Fibroblast of mammary gland (primary cell): ENCODE results near the gene TGM2.

Experiments used
- DNase-seq: peaks from one replicate; pipeline ENCODE4 v3.0.0-alpha.2; 2010; ENCODE audit warnings: low read depth
- H3K4me3 ChIP-seq: 2 replicates; pipeline ENCODE4 v1.5.1; 2011; ENCODE audit warnings: low read depth, mild to moderate bottlenecking, low read length, moderate library complexity; ENCODE audit not compliant: control insufficient read depth
- TF ChIP-seq, protein P1 (sequence below): conservative IDR thresholded peaks from 2 replicates; pipeline ENCODE4 v1.5.1; 2011; ENCODE audit warnings: low read depth, low read length, inconsistent platforms; ENCODE audit not compliant: control insufficient read depth, insufficient read depth

TGM2 gene

DNA sequence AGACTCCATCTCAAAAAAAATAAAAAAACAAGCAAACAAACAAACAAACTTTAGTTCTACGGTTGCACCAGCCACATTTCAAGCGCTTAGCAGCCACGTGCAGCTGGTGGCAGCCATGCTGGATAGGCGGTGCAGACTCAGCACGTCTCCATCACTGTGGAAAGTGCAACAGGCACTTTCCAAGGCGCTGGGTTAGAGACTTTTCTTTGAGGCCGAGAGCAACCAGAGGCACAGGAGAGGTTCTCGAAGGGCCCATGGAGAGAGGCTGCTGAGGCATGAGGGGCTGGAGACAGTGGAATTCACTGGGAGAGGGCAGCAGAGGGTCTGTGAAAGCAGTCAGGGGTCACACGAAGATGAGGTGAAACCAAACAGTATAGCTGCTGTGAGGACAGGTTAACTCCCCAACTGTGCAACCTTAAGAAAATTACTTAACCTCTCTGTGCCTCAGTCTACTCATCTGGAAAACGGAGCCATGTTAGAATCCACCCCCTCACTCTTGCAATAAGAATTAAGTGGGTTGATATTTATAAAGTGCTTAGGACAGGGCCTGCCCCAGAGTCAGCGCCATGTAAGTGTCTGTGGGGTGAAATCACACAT is 27.5 kb downstream of the TGM2 start:
- DNase-seq, result no peak
- no peak overlapping the region for H3K4me3 ChIP-seq
- TF ChIP-seq, protein P1, sequence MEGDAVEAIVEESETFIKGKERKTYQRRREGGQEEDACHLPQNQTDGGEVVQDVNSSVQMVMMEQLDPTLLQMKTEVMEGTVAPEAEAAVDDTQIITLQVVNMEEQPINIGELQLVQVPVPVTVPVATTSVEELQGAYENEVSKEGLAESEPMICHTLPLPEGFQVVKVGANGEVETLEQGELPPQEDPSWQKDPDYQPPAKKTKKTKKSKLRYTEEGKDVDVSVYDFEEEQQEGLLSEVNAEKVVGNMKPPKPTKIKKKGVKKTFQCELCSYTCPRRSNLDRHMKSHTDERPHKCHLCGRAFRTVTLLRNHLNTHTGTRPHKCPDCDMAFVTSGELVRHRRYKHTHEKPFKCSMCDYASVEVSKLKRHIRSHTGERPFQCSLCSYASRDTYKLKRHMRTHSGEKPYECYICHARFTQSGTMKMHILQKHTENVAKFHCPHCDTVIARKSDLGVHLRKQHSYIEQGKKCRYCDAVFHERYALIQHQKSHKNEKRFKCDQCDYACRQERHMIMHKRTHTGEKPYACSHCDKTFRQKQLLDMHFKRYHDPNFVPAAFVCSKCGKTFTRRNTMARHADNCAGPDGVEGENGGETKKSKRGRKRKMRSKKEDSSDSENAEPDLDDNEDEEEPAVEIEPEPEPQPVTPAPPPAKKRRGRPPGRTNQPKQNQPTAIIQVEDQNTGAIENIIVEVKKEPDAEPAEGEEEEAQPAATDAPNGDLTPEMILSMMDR, result no peak

DNA sequence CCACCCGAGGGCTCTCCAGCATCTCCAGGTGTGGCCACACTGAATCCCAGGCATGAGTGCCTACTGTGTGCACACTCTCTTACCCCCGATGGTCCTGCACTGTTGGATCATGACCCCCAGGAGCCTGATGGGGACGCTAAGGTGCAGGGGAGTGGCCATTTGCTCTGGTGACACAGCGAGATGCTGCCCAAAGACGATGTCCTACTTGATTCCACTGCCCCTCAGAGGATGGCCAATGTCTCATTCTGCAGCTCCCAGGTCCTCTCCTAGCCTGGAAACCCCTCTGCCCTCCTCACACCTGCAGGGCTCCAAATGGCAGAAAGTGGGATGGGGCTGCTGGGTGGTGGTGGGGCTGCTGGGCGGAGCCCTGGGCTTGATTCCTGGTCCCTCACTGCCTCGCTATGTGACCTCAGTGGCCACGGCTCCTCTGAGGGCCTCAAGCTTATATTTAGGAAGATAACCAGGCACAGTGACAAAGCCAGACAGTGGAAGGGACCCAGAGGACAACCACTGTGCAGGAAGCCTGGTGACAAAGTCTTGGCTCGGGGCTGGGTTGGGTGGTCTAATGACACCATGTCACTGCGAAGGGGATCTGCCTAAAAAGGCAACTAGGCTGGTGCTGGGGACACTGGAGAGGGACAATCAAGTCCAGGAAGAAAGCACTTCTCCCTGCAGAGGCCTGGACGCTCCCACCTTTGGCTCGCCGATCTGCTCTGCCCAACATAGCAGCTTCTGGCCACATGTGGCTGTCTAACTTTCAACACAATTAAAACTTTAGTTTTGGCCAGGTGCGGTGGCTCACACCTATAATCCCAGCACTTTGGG is 28.4 kb downstream of the TGM2 start:
- no peak overlapping the region for H3K4me3 ChIP-seq
- DNase-seq, result no peak
- TF ChIP-seq, protein P1, result no peak

DNA sequence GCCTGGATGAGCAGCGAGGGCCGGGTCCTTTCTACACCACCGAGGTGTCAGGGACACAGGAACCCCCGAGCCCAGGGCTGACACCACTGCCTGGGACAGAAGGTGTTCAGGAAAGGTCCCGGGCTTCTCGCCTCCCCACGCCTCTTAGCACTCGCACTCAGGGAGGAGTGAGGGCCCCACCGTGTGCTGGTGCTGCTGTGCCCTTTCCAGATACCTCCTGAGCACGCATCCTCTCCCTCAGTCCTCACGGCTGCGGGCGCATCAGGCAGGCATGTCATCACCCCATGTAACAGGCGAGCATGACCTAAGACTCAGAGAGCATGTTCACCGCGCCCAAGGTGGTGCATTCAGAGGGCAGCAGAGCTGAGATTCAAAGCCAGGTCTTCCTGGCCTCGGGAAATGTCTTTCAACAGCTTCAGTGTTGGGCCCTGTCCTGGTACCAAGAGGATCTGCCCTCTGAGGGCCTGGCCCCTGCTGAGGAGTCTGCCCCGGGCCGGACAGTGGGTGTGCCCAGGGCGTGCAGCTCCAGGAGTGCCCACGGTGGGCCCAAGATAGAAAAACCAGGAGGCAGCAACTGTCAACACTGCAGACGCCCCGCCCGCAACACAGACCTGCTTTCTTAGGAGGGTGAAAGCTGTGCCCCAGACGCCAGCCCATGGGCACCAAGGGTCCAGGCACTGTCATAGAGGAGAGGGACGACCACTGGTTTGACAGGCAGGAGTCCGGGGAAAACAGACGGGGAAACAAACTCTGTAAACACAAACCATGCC is 29.2 kb downstream of the TGM2 start:
- TF ChIP-seq, protein P1, result no peak

DNA sequence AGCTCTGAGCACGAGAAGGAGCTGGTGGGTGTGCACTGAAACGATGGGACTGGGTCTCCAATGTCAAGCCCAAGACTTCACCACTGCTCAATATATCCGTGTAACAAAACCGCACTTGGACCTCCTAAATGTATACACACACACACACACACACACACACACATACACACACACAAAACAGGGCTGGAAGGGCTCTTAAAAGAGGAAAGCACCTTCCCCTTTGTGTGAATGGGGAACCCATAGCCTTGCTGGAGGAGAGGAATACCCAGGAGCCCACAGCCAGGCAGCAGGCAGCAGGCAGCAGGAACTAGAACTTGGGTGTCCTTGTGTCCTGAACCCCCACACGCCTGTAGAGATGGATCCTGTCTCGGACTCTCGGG is 29.8 kb downstream of the TGM2 start:
- TF ChIP-seq, protein P1, result no peak
- no peak overlapping the region for H3K4me3 ChIP-seq
- no peak for DNase-seq

More for the DNA sequence above, 29.2 kb downstream of the TGM2 start:
- no peak overlapping the region for H3K4me3 ChIP-seq
- DNase-seq, result no peak

DNA sequence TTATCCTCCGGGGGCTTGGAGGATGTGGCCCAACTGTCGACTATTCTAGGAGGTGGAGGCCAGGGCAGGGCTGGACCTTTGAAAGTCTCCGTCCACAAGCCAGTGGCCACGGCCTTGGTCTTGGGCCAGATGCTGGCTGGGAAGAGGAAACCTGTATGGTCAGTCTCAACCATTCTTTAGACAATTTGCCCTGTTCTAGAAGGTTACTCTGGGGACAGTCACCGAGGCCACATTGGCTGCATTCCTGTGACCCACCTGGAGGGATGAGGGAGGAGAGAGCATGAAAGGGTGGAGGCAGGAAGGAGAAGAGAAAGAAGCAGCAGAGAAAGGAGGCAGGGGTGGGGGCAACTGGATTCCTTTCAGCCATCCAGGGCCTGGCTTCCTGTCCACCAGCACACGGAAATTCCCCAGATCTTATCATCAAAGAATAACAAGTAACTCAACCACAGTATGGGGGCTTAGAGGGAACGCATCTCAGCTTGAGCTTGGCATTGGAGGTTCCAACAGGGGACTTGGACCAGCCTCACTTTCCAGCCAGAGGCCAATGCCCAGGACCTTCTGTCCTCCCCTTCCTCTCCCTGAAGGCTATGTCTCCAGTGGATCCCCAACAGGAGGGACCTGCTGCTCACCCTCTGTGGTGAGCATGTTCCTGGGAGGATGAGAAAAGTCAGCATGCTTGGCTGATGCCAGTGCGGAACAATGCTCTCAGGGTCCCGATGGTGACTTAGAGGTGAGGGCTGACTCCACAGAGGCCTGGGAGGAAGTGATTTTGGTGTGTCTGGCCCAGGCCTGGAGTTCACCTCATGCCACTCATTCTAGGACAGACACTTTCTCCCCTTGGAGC is 30.4 kb downstream of the TGM2 start:
- DNase-seq, result no peak
- H3K4me3 ChIP-seq, result no peak overlapping the region
- TF ChIP-seq, protein P1, result no peak

DNA sequence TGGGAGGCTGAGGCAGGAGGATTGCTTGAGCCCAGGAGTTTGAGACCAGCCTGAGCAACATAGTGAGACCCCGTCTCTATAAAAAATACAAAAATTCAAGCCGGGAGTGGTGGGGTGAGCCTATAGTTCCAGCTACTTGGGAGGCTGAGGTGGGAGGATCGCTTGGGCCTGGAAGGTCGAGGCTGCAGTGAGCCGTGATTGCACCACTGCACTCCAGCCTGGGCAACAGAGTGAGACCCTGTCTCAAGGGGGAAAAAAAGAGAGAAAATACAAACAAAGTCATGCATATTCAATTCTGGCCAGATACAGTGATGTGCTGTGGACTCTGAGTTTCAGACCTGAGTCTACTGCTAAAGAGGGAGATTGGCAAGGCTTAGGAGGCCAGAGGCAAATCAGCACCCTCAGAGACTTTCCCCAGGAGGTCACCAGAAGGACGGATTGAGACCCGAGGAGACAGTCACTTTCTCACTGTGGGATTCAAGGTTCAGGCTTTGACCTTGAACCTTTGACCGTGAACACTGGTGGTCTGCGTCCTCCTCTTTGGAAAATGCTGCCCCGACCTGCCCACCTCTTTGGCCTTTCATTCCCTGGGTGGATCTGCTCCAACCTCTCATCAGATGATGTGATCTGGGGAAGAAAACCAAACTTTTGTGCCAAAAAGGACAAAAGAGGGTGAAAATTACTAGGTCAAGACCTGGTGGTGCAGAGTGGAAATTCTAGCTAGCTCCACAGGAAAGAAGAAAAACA is 31.2 kb downstream of the TGM2 start:
- TF ChIP-seq, protein P1, result no peak
- no peak overlapping the region for H3K4me3 ChIP-seq
- no peak for DNase-seq
